SK-N-SH (cell line): ENCODE results near the gene AACS.

Experiments used
- CHD2 ChIP-seq: fragments of 150-350 bp; IDR thresholded peaks from 2 replicates; pipeline ENCODE4 v1.6.1; 2018; ENCODE audit warnings: low read length; ENCODE audit not compliant: partially characterized antibody
- CTCF ChIP-seq: fragments of 200-600 bp; sonication (generic); IDR thresholded peaks from 2 replicates; pipeline ENCODE4 v1.6.1; 2017; ENCODE audit warnings: antibody characterized with exemption, mild to moderate bottlenecking, moderate library complexity
- EP300 ChIP-seq, 2 experiments: IDR thresholded peaks; 2 replicates each; pipeline versions ENCODE4 v1.4.0 to v1.6.1; 2012; ENCODE audit warnings: borderline replicate concordance in 1 of 2, low read depth in 1 of 2, low read length in 1 of 2
- EZH2phosphoT487 ChIP-seq: fragments of 200-600 bp; sonication (generic); IDR thresholded peaks from 2 replicates; pipeline ENCODE4 v1.6.1; 2017; ENCODE audit warnings: low read depth, mixed run types, mild to moderate bottlenecking, antibody characterized with exemption, moderate library complexity, borderline replicate concordance
- MAX ChIP-seq: IDR thresholded peaks from 2 replicates; pipeline ENCODE4 v1.4.0; 2012; ENCODE audit warnings: low read depth
- MEF2A ChIP-seq: IDR thresholded peaks from 2 replicates; pipeline ENCODE4 v1.4.0; 2012; ENCODE audit warnings: low read depth, borderline replicate concordance
- NFIC ChIP-seq: IDR thresholded peaks from 2 replicates; pipeline ENCODE4 v1.4.0; 2012; ENCODE audit warnings: borderline replicate concordance
- POLR2AphosphoS5 ChIP-seq: IDR thresholded peaks from 2 replicates; pipeline ENCODE4 v1.6.1; 2012; ENCODE audit warnings: low read depth, low read length
- RCOR1 ChIP-seq: fragments of 150-350 bp; IDR thresholded peaks from 2 replicates; pipeline ENCODE4 v1.6.1; 2017; ENCODE audit warnings: antibody characterized with exemption, low read length
- REST ChIP-seq: IDR thresholded peaks from 2 replicates; pipeline ENCODE4 v1.6.1; 2012; ENCODE audit warnings: mild to moderate bottlenecking, low read depth, low read length, moderate library complexity
- RFX5 ChIP-seq: IDR thresholded peaks from 2 replicates; pipeline ENCODE4 v1.6.1; 2012; ENCODE audit warnings: mild to moderate bottlenecking, improper control_type of control experiment, low read length
- SMC3 ChIP-seq: IDR thresholded peaks from 2 replicates; pipeline ENCODE4 v1.6.1; 2012; ENCODE audit warnings: low read depth, low read length, improper control_type of control experiment
- TCF12 ChIP-seq: IDR thresholded peaks from 2 replicates; pipeline ENCODE4 v1.4.0; 2012
- YY1 ChIP-seq: IDR thresholded peaks from 2 replicates; pipeline ENCODE4 v1.4.0; 2012; ENCODE audit warnings: low read depth, mild to moderate bottlenecking

GRCh38 chr12:125129179-125129571 is 63.9 kb downstream of the AACS start:
- TF ChIP-seq TCF12 = no peak
- no peak for TF ChIP-seq REST
- TF ChIP-seq CTCF = no peak
- no peak for TF ChIP-seq EP300 (IDR thresholded peaks at IDR 0.05; ENCODE audit: borderline replicate concordance in 1 of 2, low read depth in 1 of 2, low read length in 1 of 2)
- no peak for TF ChIP-seq RFX5
- no peak for TF ChIP-seq SMC3
- TF ChIP-seq CHD2 = no peak
- TF ChIP-seq MAX = no peak
- no peak for TF ChIP-seq POLR2AphosphoS5
- TF ChIP-seq MEF2A = no peak
- no peak for TF ChIP-seq YY1
- TF ChIP-seq EZH2phosphoT487 = no peak
- TF ChIP-seq RCOR1 = no peak
- TF ChIP-seq NFIC = no peak
